Fibroblast of the aortic adventitia (primary cell): ENCODE measurements around the gene CCHCR1. TPM values are rescaled to one million over a fixed set of nuclear protein-coding genes. Genes with fewer than 3 reads are reported as not detected.

Source experiments
- DNase-seq: peaks from one replicate; pipeline ENCODE4 v3.0.0-alpha.2; 2010; ENCODE audit warnings: low read depth
- H3K4me3 ChIP-seq: 2 replicates; pipeline ENCODE4 v1.5.1; 2011; ENCODE audit warnings: low read depth, mild to moderate bottlenecking, control low read depth, low read length, moderate library complexity
- total RNA-seq: library from RNA; depleted of rRNA; stranded (reverse); fragments of >200 nt; gene quantifications from 2 replicates; pipeline ENCODE4 v1.2.3, GENCODE V29; 2012; ENCODE audit warnings: low replicate concordance
- TF ChIP-seq, protein P1 (sequence below): IDR thresholded peaks from 2 replicates; pipeline ENCODE4 v1.5.1; 2011; ENCODE audit warnings: mild to moderate bottlenecking, low read length, control low read depth, inconsistent platforms; ENCODE audit not compliant: insufficient read depth

The CCHCR1 gene
- total RNA-seq, 1 donor: 21.1 TPM

DNA sequence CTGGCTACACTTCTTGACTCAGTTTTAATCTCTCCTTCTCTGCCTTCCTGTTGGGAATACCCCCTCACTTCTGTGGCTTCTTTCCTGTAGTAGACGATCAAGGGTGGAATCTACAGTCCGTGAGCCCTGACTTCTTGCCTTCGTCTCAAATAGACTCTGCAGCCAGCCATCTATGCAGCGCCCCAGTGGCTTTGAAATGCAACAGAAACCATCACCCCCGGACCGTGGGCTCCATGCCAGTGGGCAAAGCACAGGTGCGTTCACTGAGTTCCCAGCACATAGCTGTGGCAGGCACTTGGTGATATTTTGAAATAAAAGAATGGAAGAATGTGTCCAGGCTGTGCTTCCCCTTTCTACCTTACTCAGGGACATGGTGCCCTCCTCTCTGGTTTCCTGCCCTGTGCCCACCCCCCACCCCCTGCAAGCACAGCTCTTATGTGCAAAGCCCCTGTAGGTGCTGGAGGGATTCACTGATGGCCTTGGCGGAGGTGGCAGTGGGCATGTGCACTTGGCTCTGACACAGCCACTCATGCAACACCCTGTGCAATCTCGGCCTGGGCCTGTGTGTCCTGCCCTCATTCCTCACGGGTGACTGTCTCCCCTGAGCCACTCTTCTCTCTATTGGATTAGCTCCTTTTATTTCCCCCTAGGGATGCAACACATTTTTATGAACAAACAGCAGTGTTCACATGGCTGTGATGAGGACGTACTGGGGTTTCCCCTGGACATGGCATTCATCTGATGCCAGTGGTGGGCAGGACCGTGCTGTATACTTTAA is 31.8 kb downstream of the CCHCR1 start:
- peak; percentile 52 for DNase-seq
- TF ChIP-seq, protein P1, sequence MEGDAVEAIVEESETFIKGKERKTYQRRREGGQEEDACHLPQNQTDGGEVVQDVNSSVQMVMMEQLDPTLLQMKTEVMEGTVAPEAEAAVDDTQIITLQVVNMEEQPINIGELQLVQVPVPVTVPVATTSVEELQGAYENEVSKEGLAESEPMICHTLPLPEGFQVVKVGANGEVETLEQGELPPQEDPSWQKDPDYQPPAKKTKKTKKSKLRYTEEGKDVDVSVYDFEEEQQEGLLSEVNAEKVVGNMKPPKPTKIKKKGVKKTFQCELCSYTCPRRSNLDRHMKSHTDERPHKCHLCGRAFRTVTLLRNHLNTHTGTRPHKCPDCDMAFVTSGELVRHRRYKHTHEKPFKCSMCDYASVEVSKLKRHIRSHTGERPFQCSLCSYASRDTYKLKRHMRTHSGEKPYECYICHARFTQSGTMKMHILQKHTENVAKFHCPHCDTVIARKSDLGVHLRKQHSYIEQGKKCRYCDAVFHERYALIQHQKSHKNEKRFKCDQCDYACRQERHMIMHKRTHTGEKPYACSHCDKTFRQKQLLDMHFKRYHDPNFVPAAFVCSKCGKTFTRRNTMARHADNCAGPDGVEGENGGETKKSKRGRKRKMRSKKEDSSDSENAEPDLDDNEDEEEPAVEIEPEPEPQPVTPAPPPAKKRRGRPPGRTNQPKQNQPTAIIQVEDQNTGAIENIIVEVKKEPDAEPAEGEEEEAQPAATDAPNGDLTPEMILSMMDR: no peak

DNA sequence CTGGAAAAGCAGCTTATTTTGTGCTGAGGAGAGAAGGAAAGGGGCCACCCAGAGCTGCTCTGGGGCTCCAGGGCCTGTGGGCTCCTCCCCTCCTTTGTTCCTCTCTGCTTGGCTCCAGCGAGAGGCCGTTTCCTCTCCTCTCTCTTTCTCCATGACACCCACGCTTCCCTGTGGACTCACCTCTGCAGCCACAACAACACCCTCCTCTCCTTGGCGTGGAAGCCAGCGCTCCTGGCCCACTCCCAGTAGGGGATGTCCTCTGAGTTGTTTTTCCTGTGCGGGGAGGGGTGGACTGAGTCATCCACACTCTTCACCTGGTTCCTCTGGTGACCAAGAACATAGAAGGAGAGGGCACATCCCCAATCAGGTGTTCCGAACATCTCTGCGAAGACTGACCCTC is 32.4 kb downstream of the CCHCR1 start:
- TF ChIP-seq, protein P1: no peak
- H3K4me3 ChIP-seq: no peak overlapping the region
- DNase-seq: peak; percentile 56

More for the DNA sequence above, 31.8 kb downstream of the CCHCR1 start:
- no peak overlapping the region for H3K4me3 ChIP-seq

DNA sequence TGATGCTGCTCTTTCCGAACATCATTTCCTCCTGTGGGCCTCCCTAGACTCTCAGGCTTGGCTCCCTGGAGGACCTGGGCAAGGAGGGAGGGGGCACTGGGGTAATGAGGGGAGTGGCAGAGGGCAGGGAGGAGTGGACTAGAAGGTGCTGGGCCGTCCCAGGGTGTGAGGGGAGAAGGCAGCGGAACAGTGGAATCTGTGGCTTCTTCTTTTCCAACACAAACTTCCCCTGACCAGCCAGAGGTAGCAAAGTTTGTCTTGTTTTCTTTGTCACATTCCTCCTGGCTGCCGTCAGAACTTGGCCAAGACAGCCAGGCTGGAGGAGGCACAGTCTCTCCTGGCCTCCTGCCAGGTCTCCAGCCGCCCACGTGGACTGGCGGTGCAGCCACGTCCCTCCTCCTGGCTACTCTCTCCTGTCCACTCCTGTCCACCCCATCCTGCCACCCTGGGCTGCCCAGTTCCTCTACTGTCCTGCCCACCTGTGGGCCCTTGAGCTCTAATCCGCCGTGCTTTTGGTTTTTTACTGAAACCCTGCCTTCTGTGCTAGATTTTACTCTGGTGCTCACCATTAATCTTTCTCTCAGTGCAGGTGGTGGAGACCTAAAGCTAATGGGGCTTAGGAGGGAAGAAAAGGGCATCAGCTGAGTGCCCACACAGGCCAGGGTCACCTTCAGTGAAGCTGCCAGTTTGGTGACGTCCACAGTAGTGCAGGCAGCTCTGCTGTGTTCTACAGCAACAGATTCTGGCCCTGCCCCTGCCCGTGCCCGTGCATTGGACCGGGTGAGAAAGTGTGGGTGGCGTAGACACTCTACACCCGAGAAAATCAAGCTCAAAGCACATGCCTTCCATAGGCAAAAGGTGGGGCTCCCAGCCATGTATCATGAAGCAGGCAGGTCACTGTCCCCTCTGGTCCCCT is 34.6 kb downstream of the CCHCR1 start:
- peak; percentile 88 for DNase-seq
- no peak overlapping the region for H3K4me3 ChIP-seq
- TF ChIP-seq, protein P1: no peak

DNA sequence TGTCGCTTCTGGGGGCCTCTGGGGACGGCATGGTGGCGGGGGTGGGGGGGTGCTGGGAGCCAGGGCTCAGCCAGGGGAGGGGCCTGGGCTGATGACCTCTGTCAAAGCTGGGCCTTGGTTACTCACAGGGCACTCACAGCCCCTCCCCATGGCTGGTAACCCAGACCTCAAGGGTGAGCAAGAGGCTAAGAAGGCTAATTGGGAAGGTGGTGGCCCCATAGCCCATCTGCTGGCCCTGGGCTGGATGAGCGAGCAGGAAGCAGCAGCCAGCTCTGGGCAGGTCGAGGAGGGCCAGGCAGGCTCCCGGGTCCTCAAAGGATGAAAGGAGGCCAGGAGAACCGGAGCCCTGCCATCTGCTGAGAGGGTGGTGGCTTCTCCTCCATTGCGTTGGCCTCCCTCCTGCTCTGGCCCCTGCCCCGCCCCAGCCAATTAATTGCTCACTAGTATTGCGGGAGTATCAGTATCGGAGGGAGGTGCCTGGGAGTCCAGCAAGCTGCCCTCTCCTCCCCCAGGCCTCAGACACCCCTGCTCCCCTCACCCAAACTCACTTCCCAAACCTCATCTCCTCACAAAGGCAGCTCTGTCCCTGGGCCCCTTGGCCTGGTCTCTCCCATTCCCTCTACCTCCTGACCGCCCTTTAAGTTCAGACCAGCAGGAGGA is 36.3 kb downstream of the CCHCR1 start:
- TF ChIP-seq, protein P1: no peak
- DNase-seq: no peak
- H3K4me3 ChIP-seq: no peak overlapping the region

DNA sequence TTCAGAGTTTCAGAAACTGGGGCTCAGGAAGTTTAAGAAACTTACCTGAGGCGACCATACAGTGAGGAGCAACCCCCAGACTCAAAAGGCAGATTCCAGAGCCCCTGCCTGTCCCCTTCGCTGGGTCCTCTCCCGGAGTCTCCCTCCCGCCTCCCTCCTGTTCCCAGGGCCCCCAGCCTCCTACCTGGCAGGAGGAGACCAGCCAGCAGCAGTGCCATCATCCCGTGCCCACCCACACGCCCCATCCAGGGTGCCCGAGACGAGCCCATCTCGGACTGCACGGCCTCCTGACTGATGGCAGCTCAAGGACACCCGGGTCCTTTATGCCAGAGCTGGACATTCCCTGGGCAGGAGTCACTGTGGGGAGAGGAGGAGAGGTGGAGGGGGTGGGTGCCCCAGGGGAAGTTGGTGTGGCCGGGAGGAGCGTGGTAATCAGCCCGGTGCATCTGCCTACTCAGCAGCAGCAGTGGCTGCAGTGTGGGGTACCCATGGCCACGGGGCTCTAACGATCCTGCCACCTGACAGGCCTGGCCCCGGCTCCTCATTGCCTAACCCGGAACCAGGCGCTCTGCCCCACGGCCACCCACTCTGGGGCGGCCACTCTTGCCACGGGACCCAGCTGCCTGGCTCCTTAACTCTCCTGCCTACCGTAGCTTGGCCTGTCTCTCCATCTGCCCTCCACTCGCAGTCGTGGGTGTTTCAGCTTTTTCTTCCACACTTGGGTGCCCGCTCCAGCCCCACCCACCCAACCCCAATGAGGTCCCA is 37.3 kb downstream of the CCHCR1 start, which contains the start of gene CDSN:
Gene CDSN, minus strand, starts transcription at position 296 of the 765 bp plus-strand sequence. Its CDS starts 27 bp downstream, at position 269.
- DNase-seq: no peak
- TF ChIP-seq, protein P1: no peak
- no peak within 1 kb of the TSS for H3K4me3 ChIP-seq

DNA sequence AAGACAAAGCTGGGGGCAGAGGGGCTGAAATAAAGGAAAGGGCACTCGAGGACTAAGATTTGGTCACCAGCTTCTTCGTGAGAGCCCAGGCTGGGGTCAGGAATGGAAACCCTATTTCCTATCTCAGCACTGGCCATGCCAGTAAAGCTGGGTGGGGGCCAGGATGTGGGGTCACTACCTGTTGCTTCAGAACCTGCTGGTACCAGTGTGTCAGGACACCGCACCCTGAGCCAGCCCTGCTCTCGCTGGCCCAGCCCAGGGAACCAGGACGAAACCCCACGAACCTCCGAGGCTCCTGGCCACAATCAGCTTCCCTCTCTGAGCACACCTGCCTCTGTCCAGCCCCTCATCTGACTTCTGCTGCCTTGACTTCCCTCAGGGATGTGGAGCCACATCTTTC is 39.4 kb downstream of the CCHCR1 start:
- DNase-seq: no peak
- no peak overlapping the region for H3K4me3 ChIP-seq
- TF ChIP-seq, protein P1: no peak
